Nephron (organoid): ENCODE data around the gene NRIP2.

Source experiments
- H3K27ac Mint-ChIP-seq, 3 experiments: 2 replicates each; pipeline ENCODE4 v1.8.0; 2020; ENCODE audit warnings: mixed read lengths in 3 of 3, mild to moderate bottlenecking in 2 of 3, moderate library complexity in 1 of 3
- H3K27me3 Mint-ChIP-seq: 2 replicates; pipeline ENCODE4 v1.8.0; 2021; ENCODE audit warnings: low read depth, mild to moderate bottlenecking, moderate library complexity, mixed read lengths
- H3K36me3 Mint-ChIP-seq: 2 replicates; pipeline ENCODE4 v1.8.0; 2020; ENCODE audit warnings: low read depth, mixed read lengths
- H3K4me1 Mint-ChIP-seq: 2 replicates; pipeline ENCODE4 v1.8.0; 2020; ENCODE audit warnings: mixed read lengths
- H3K4me3 Mint-ChIP-seq, 3 experiments: 2 replicates each; pipeline ENCODE4 v1.8.0; 2020; ENCODE audit warnings: mild to moderate bottlenecking in 3 of 3, mixed read lengths in 3 of 3, moderate library complexity in 2 of 3
- H3K9me3 Mint-ChIP-seq: 2 replicates; pipeline ENCODE4 v1.8.0; 2020; ENCODE audit warnings: mixed read lengths
- TF ChIP-seq, protein P1 (sequence below), 3 experiments: fragments of 200-600 bp; sonication (generic); IDR thresholded peaks; one replicate each; pipeline ENCODE4 v1.5.0; 2021; ENCODE audit warnings: antibody characterized with exemption in 3 of 3; ENCODE audit not compliant: unreplicated experiment in 3 of 3

NRIP2 gene

DNA sequence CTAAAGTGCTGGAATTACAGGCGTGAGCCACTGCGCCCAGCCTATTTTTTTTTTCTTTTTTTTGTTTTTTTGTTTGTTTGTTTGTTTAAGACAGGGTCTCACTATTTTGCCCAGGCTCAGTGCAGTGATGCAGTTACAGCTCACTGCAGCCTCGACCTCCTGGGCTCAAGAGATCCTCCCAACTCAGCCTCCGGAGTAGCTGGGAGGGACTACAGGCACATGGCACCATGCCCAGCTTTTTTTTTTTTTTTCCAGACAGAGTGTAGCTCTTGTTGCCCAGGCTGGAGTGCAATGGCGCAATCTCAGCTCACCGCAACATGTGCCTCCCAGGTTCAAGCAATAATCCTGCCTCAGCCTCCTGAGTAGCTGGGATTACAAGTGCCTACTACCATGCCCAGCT is 28.1 kb downstream of the NRIP2 start:
- H3K27me3 Mint-ChIP-seq, result no peaks in the 10 kb centered on the region
- peaks cover 44% of the 10 kb centered on the region for H3K36me3 Mint-ChIP-seq
- TF ChIP-seq, protein P1, sequence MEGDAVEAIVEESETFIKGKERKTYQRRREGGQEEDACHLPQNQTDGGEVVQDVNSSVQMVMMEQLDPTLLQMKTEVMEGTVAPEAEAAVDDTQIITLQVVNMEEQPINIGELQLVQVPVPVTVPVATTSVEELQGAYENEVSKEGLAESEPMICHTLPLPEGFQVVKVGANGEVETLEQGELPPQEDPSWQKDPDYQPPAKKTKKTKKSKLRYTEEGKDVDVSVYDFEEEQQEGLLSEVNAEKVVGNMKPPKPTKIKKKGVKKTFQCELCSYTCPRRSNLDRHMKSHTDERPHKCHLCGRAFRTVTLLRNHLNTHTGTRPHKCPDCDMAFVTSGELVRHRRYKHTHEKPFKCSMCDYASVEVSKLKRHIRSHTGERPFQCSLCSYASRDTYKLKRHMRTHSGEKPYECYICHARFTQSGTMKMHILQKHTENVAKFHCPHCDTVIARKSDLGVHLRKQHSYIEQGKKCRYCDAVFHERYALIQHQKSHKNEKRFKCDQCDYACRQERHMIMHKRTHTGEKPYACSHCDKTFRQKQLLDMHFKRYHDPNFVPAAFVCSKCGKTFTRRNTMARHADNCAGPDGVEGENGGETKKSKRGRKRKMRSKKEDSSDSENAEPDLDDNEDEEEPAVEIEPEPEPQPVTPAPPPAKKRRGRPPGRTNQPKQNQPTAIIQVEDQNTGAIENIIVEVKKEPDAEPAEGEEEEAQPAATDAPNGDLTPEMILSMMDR (IDR thresholded peaks at IDR 0.05; ENCODE audit: unreplicated experiment in 3 of 3), result no peak

DNA sequence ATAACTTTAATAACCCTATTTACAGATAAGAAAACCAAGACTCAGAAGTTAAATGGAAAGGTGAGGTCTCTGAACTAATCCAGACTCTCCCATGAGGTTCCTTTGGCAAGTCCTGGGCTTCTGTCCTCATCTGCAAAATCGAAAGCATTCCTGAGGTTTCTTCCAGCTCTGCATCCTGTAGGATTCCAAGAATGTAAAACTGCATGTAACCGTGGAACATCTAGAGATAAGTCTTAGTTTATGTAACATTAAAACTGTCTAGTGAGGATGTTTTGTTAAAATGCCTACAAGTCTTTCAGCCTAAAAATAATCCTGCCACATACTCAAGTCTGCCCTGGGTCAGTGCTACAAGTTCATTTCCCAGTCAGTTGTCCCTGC is 29.7 kb downstream of the NRIP2 start:
- Mint-ChIP-seq H3K9me3 (no peaks in the 10 kb centered on the region), H3K27ac (peak overlapping the region; percentile 71 to 84 (median 80)), H3K36me3 (peaks cover 60% of the 10 kb centered on the region), H3K27me3 (no peaks in the 10 kb centered on the region), H3K4me3 (no peak overlapping the region), H3K4me1 (peaks cover 21% of the 10 kb centered on the region)
- TF ChIP-seq, protein P1 (IDR thresholded peaks at IDR 0.05; ENCODE audit: unreplicated experiment in 3 of 3), result no peak

More for the DNA sequence above, 28.1 kb downstream of the NRIP2 start:
- H3K4me3 Mint-ChIP-seq, result no peak overlapping the region
- H3K4me1 Mint-ChIP-seq, result peaks cover 25% of the 10 kb centered on the region
- no peaks in the 10 kb centered on the region for H3K9me3 Mint-ChIP-seq
- H3K27ac Mint-ChIP-seq, result no peak overlapping the region

DNA sequence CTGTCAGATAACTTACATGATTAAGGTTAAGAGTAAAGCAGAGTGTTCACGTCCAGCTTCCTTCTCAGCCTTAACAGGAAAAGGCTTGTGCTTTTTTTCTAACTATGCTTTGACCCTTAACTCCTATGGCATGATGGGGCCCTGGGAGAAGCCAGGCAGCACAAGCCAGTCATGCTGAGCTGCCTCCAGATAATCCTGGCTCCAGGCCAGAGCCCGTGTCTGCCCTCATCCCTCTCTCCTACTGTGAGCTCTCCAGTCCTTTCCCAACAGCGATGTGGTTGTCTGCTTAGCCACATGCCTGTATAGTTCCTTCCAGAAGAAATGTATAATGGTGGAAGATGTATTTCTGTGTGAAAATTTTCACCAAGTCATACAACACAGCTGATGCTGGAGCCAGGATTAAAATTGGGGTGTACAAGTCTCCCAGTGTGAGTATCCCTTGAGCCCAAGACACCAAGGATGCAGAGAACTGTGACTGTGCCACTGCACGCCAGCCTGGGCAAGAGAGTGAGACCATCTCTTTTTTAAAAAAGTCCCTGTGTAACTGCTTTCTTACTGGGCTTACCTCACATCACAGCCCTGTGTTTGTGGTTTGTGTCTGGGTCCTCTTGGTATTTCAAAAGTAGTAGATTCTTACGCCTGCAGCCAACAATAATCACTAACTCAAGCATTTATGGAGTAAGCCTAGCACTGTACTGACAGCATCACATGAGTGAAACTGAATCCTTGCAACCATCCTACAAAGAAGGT is 30.3 kb downstream of the NRIP2 start:
- Mint-ChIP-seq H3K27ac (peak overlapping the region; percentile 71 to 84 (median 80)), H3K9me3 (no peaks in the 10 kb centered on the region), H3K27me3 (no peaks in the 10 kb centered on the region), H3K4me3 (no peak overlapping the region), H3K4me1 (peaks cover 21% of the 10 kb centered on the region), H3K36me3 (peaks cover 65% of the 10 kb centered on the region)
- TF ChIP-seq, protein P1 (IDR thresholded peaks at IDR 0.05; ENCODE audit: unreplicated experiment in 3 of 3), result no peak

DNA sequence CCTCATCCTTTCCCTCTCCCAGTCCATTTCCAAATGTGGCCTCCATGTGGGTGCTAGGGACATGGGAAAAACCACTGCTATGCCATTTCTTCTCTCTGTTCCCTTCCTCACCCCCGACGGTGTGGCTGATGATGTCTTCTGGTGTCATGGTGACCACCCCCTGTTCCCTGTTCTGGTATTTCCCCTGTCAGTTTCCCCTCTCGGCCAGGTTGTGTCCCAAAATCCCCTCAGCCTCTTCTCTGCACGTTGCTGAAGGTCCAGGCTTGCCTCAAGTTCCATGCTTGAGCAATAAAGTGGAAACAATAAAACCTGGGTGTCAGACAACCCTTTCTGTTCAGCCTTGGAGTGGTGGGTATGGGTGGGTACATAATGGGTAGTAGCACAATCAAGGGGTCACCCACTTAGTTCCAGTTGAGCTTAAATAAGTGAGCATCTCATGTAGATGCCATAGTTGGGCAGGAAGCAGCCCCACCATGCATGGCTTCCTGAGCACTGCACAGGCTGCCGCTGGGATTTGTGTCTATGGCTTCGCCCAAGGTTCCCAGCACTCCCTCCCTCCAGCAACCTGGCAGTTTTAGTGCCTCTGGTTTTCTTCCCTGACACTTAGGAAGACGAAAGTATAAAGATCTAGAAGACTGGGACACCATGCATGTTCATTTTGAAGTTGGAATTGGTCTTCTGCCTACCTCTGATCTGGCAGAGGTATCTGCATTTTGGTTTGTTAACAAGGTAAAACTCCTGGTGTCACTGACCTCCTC is 31.0 kb downstream of the NRIP2 start:
- Mint-ChIP-seq H3K27me3 (no peaks in the 10 kb centered on the region), H3K9me3 (no peaks in the 10 kb centered on the region), H3K27ac (peak overlapping the region; percentile 71 to 84 (median 80)), H3K4me1 (peaks cover 21% of the 10 kb centered on the region), H3K36me3 (peaks cover 73% of the 10 kb centered on the region), H3K4me3 (no peak overlapping the region)
- TF ChIP-seq, protein P1 (IDR thresholded peaks at IDR 0.05; ENCODE audit: unreplicated experiment in 3 of 3), result no peak

DNA sequence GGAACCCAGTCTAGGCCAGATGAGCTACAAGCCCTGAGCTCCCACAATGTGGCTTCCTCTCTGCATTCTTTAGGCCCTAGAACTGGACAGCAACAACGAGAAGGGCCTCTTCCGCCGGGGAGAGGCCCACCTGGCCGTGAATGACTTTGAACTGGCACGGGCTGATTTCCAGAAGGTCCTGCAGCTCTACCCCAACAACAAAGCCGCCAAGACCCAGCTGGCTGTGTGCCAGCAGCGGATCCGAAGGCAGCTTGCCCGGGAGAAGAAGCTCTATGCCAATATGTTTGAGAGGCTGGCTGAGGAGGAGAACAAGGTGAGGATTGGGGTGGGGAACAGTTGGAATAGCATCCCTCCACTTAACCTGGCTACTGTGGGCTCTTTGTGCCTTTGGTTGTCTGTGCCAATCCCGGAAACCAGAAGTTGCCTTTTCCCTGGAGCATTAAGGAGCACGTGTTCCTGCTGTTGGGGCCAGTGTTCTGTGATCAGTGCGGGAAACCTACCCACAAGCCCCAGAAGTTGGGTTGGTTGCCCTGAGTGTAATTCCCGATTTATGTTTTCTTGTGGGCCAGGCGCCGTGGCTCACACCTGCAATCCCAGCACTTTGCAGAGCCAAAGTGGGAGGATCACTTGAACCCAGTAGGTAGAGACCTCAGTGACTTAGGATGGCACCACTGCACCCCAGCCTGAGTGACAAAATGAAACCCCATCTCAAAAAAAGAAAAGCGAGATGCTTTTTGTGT is 33.6 kb downstream of the NRIP2 start:
- Mint-ChIP-seq H3K4me3 (no peak overlapping the region), H3K9me3 (no peaks in the 10 kb centered on the region), H3K4me1 (peaks cover 32% of the 10 kb centered on the region), H3K36me3 (peaks cover 85% of the 10 kb centered on the region), H3K27ac (no peak overlapping the region), H3K27me3 (no peaks in the 10 kb centered on the region)
- TF ChIP-seq, protein P1 (IDR thresholded peaks at IDR 0.05; ENCODE audit: unreplicated experiment in 3 of 3), result no peak
